Adrenal gland (tissue), 5 donors: ENCODE results near the gene SSX2IP.

ENCODE experiments used
- POLR2A ChIP-seq, 2 donors: fragments of 450-650 bp; IDR thresholded peaks; one replicate each; pipeline ENCODE4 v1.6.1; 2017; ENCODE audit warnings: antibody characterized with exemption in 2 of 2, mild to moderate bottlenecking in 2 of 2, moderate library complexity in 1 of 2
- TF ChIP-seq, protein P1 (sequence below), 6 experiments: fragments of 450-650 bp in 4 of 6; fragments of 200-600 bp in 2 of 6; sonication (generic) in 1 of 6; IDR thresholded peaks; 1 replicate in 5 of 6; 2 replicates in 1 of 6; pipeline versions ENCODE4 v1.5.1 to v1.8.0; 2016 to 2021; ENCODE audit warnings: antibody characterized with exemption in 6 of 6, mild to moderate bottlenecking in 2 of 6, moderate library complexity in 1 of 6
- donor health status: DM: no; HTN: no; CAD: no.

DNA sequence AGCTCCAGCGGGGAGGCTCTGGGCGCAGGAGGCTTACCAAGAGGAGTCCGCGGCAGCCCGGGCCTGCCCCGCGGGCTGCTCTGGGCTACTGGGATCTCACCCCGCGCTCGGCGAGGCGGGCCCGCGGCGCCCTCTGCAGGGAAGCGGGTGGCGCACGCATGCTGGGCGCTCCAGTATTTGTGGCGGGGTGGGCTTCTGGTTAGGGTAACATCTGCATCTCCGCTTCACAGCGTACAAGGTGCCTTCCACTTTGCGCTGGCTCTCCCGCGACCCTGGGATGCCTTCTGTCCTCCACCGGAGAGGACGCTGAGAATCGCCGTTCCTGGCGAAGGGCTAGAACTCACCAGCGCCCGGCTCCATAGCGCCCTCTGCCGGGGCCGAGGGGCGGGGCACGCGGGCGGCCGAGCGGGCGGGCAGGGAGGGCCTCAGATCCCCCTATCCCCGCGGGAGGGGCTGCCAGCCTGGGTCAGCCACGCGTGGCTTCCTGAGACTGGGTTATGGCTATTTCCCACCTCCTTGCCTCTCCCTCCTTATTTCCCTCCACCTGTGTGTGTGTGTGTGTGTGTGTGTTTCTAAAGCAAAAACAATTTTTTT lies 69.4 kb downstream of the SSX2IP start:
- TF ChIP-seq, protein P1, sequence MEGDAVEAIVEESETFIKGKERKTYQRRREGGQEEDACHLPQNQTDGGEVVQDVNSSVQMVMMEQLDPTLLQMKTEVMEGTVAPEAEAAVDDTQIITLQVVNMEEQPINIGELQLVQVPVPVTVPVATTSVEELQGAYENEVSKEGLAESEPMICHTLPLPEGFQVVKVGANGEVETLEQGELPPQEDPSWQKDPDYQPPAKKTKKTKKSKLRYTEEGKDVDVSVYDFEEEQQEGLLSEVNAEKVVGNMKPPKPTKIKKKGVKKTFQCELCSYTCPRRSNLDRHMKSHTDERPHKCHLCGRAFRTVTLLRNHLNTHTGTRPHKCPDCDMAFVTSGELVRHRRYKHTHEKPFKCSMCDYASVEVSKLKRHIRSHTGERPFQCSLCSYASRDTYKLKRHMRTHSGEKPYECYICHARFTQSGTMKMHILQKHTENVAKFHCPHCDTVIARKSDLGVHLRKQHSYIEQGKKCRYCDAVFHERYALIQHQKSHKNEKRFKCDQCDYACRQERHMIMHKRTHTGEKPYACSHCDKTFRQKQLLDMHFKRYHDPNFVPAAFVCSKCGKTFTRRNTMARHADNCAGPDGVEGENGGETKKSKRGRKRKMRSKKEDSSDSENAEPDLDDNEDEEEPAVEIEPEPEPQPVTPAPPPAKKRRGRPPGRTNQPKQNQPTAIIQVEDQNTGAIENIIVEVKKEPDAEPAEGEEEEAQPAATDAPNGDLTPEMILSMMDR (IDR thresholded peaks at IDR 0.05), result peak; percentile 75 to 98 (median 90)
- no peak for TF ChIP-seq POLR2A (IDR thresholded peaks at IDR 0.05)
